Measurements from ENCODE around the gene TRIOBP. TPM values are rescaled to one million over a fixed set of nuclear protein-coding genes. Genes with fewer than 3 reads are reported as not detected.
A peak's percentile ranks its signal among the peaks of the same experiment; 100 is the strongest.

The TRIOBP gene
- total RNA-seq, 1 donor from 2014 or later, result 15.7 TPM

DNA sequence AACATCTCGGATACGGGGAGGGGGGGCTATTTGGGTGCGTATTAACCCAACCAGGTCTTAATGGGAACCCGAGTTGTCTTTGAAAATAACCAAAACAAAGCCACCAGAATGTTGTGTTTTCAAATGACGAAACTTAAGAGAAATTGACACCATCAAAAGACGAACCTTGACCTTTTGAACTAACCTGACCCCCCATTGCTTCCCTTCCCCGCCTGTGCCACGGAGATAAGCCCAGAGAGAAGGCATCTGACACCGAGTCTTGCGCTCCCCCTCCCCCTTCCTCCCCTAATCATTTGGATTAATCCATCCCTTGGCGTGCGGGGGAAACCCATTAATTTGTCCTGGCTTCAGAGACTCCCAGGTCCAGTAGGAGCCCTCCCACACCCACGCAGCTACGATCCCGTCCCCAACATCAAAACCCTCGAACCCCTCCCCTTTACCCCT lies 106.4 kb downstream of the TRIOBP start:
- ATAC-seq (no peak), DNase-seq (ENCODE audit: low spot score) (no peak)

DNA sequence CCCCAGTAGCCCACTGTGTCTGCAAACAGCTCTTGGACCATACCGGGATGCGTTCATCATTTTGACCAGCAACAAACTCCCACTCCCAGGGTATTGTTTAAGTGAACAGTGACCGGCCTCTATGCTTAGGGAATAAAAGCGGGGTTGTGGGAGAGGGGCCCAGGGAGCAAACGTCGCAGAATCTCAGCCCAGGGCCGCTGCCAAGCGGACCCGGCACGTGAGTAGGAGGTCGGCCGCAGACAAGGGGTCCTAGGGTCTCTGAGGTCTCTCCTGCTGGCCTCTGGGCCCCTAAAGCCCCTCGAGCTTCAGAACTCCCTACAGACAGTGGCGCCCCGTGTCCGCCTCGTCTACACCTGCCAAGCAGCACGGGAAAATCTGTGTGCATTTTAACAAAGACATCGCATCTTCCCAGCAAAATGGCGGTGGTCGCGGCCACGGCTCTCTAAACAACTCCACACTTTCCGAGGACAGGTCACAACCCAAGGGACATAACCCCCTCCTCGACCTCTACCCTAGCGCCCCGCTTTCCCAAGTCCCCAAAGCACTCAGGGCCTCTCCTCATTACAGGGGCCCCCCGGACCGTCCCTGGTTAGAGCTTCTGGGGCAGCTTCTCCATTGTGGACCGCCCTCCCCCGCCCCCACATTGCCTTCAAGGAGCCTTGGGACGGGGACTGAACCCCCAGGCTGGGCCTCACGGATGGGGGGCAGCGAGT lies 106.9 kb downstream of the TRIOBP start:
- ATAC-seq (no peak), DNase-seq (ENCODE audit: low spot score) (no peak)

DNA sequence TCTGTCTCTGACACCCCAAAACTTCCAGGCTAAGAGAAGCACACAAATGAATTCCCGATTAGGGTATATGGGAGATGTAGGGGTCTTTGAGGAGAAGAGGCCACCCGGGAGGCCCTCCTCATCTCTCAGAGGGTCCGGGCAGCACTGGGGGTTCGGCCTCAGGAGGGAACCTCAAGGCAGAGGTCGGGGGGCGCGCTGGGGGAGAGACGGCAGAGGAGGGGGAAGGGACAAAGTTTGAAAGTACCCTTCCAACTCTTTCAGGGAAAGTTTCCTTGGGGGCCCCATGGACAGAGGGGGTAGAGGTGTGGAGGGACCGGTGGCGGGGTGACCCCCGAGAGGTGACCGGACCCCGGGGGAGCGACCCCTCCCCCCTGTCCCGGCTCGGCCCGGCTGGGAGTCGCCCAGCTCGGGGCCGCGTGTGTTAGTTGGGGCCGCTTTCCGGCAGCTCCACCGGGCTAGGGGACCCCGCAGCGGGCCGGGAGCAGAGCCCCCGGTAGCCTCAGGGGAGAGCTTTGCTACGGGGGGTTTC lies 107.6 kb downstream of the TRIOBP start:
- ATAC-seq (no peak), DNase-seq (ENCODE audit: low spot score) (no peak)

DNA sequence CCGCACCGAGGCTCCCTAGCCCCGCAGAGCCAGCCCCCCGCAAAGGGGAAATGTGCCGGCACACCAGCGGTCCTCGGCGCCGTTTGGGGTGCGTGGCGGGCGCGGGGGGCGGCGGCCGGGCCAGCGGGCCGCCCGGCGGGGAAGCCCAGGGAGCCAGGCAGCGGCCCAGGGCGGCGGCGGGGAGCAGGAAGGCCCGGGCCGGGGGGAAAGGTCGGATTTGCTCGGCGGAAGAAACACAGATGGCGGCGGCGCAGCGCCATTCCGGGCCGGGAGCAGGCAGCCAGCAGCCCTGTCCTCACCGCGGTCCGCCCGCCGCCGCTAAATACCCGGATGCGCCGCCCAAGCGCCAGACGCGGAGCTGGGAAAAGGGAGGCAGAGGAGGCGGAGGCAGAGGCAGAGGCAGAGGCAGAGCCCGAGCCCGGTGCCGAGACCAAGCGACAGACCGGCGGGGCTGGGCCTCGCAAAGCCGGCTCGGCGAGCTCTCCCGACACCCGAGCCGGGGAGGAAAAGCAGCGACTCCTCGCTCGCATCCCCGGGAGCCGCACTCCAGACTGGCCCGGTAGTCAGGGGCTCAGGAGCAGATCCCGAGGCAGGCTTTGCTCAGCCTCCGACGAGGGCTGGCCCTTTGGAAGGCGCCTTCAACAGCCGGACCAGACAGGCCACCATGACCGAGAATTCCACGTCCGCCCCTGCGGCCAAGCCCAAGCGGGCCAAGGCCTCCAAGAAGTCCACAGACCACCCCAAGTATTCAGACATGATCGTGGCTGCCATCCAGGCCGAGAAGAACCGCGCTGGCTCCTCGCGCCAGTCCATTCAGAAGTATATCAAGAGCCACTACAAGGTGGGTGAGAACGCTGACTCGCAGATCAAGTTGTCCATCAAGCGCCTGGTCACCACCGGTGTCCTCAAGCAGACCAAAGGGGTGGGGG lies 108.3 kb downstream of the TRIOBP start:
- ATAC-seq (peak; percentile 61), DNase-seq (ENCODE audit: low spot score) (peak; percentile 93)

DNA sequence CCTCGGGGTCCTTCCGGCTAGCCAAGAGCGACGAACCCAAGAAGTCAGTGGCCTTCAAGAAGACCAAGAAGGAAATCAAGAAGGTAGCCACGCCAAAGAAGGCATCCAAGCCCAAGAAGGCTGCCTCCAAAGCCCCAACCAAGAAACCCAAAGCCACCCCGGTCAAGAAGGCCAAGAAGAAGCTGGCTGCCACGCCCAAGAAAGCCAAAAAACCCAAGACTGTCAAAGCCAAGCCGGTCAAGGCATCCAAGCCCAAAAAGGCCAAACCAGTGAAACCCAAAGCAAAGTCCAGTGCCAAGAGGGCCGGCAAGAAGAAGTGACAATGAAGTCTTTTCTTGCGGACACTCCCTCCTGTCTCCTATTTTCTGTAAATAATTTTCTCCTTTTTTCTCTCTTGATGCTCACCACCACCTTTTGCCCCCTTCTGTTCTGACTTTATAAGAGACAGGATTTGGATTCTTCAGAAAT lies 109.0 kb downstream of the TRIOBP start:
- DNase-seq (ENCODE audit: low spot score), result no peak

DNA sequence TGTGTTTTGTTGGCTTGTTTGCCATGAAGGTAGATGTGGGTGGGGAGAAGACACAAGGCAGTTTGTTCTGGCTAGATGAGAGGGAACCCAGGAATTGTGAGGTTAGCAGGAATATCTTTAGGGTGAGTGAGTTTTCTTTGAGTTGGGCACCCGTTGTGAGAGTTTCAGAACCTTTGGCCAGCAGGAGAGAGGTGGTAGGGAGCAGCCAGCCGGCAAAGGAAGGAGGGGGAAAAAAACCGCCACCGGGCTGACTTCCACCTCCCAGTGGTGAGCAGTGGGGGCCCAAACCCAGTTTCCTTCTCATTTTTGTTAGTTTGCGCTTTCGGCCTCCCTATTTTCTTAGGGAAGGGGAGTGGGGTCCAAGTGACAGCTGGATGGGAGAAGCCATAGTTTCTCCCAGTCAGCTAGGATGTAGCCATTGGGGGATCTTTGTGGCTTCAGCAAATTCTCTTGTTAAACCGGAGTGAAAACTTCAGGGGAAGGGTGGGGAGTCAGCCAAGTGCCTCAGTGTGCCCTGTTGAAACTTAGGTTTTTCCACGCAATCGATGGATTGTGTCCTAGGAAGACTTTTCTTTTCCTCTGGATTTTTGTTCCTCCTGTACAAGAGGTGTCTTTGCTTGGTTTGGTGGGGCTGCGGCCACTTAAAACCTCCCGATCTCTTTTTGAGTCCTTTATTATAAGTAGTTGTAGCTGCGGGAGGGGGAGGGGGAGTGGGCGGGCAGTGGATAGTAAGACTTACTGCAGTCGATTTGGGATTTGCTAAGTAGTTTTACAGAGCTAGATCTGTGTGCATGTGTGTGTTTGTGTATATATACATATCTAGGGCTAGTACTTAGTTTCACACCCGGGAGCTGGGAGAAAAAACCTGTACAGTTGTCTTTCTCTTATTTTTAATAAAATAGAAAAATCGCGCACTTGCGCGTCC lies 109.8 kb downstream of the TRIOBP start:
- DNase-seq (ENCODE audit: low spot score), result no peak
- no peak for ATAC-seq

More for the DNA sequence above, 109.0 kb downstream of the TRIOBP start:
- ATAC-seq, result no peak

DNA sequence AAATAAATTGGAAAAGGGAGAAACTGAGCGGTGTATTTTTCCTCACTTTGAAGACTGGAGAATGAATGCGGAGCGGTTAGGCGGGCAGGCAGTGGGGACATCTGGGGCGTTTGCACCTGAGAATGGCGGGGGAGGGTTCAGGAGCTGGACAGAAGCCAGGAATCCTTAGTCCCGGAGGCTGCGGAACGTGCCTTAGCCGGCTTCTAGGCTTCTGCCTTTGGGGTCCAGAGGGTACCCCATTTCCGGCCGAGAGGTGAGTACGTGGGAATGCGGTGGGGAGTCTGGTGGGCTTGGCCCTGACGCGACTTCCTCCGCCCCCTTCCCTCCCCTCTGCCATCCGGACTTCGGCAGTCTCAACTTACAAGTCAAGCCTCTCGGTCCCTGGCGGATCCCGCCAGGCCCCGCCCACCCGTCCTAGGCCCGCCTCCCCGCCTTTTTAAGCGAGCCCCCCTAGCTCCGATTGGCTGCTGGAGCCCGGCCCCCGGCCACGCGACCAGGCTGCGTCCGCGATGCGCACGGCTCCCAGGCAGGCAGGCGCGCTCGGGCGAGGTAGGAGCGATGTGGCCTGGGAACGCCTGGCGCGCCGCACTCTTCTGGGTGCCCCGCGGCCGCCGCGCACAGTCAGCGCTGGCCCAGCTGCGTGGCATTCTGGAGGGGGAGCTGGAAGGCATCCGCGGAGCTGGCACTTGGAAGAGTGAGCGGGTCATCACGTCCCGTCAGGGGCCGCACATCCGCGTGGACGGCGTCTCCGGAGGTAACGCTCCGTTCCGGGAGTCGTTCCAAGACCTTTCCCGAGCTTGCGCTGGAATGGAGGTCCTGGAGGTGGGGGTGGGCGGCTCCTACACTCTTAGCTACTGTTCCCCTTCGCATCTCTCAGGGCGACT lies 110.8 kb downstream of the TRIOBP start, which contains the start of gene GCAT:
Gene GCAT, plus strand, starts transcription at position 525 of the 884 bp plus-strand sequence. Its CDS starts 34 bp downstream, at position 559.
- ATAC-seq (peak; percentile 81), DNase-seq (ENCODE audit: low spot score) (peak; percentile 97)

DNA sequence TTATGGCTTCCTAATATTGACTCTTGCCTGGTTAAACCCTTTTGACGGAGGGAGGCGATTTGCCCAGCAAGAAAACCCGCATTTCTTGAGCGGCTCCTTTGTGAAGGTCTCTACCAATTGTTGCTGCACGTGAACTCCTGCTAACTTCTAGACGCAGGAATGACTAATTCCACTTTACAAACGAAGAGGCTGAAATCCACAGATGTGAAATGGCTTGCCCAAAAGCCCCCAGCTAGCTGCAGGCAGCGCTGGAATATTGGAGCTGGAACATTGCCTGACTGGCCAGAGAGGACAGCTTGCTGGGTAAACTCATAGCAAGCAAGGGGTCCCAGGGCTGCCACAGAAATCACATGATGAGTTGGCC lies 111.4 kb downstream of the TRIOBP start:
- ATAC-seq (no peak), DNase-seq (ENCODE audit: low spot score) (no peak)

DNA sequence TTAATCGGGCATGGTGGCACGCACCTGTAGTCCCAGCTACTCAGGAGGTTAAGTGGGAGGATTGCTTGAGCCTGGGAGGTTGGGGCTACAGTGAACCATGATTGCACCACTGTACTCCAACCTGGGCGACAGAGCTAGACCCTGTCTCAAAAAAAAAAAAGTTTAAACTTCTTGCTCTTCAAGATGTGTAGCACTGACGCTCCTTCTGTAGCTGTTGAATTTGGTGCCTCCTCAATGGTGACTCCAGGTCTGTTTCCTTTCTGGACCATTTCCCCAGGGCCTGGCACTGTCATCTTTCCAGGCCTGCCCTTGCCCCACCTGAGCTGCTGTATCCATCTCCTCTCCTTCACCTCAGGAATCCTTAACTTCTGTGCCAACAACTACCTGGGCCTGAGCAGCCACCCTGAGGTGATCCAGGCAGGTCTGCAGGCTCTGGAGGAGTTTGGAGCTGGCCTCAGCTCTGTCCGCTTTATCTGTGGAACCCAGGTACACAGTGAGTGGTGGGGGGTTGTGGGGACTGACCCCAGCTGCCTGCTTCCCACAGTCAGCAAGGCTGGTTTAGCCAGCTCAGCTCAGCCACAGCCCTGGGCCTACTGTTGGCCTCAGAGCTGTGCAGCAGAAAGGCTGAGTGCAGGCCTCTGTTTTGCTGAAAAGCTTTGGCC lies 113.0 kb downstream of the TRIOBP start:
- ATAC-seq (no peak), DNase-seq (ENCODE audit: low spot score) (no peak)

DNA sequence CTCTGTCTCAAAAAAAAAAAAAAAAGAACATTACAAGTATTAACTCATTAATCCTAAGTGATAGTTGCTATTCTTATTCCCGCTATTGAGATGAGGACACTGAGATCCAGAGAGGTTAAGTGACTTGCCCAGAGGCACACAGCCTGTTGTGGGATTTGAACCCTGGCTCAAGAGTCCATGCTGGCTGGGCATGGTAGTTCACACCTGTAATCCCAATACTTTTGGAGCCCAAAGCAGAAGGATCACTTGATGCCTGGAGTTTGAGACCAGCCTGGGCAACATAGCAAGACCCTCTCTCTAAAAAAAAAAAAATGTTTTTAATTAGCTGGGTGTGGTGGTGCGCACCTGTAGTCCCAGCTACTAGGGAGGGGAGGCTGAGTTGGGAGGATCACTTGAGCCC lies 115.0 kb downstream of the TRIOBP start:
- DNase-seq (ENCODE audit: low spot score), result no peak
- no peak for ATAC-seq

DNA sequence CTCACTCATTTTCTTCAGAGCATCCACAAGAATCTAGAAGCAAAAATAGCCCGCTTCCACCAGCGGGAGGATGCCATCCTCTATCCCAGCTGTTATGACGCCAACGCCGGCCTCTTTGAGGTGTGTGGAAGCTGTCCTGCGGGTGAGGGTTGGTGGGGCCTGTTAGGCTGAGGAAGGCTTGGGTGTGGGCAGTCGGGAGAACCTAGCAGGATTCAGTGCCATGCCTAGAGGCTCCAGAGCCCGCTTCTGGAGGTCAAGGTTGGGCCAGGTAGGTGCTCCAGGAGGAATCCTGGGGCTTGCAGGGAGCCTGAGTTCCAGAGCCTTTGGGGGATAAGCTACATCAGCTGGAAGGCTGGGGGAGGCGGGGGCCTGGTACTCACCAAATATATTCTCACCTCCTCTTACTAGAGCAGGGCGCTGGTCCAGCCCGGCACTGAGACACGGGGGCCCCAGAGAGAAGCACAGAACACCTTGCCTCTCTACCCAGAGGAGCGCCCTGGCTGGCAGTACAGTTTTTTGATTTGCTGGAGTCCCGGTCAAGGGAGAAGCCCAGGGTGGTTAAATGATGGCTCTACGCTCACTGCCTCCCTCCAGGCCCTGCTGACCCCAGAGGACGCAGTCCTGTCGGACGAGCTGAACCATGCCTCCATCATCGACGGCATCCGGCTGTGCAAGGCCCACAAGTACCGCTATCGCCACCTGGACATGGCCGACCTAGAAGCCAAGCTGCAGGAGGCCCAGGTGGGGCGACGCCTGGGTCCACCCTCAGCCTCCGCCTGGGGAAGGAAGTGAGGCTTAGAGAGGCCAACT lies 116.2 kb downstream of the TRIOBP start:
- ATAC-seq (no peak), DNase-seq (ENCODE audit: low spot score) (no peak)

DNA sequence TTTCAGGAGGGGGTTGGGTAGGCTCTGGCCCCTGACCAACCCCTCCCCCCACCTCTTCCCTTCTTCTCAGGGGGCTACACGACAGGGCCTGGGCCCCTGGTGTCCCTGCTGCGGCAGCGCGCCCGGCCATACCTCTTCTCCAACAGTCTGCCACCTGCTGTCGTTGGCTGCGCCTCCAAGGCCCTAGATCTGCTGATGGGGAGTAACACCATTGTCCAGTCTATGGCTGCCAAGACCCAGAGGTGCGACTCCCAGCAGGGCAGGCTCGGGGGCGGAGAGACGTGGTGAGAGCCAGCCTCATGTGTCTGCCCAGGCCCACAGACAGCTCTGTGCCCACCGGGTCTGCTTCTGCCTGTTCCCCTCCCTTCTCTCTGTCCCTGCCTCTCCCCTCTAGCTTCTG lies 118.7 kb downstream of the TRIOBP start:
- DNase-seq (ENCODE audit: low spot score) (no peak), ATAC-seq (no peak)

DNA sequence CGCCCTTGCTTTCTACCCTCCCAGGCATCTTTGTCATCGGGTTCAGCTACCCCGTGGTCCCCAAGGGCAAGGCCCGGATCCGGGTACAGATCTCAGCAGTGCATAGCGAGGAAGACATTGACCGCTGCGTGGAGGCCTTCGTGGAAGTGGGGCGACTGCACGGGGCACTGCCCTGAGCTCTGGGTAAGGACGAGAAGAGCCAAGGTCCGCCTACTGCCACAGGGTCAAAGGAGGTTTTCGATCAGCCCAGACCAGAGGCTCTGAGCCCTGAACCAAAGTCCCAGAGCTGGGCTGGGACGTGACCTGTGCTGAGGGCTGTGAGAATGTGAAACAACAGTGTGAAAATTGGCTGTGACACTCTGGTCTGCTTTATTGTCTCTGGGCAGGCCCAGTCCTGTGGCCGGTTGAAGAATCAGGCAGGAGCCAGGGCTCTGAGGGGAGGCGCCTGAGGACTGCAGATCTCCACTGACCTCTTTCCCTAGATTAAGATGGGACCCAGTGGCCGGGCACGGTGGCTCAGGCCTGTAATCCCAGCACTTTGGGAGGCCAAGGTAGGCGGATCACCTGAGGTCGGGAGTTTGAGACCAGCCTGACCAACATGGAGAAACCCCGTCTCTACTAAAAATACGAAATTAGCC lies 119.8 kb downstream of the TRIOBP start:
- peak; percentile 88 for DNase-seq (ENCODE audit: low spot score)

DNA sequence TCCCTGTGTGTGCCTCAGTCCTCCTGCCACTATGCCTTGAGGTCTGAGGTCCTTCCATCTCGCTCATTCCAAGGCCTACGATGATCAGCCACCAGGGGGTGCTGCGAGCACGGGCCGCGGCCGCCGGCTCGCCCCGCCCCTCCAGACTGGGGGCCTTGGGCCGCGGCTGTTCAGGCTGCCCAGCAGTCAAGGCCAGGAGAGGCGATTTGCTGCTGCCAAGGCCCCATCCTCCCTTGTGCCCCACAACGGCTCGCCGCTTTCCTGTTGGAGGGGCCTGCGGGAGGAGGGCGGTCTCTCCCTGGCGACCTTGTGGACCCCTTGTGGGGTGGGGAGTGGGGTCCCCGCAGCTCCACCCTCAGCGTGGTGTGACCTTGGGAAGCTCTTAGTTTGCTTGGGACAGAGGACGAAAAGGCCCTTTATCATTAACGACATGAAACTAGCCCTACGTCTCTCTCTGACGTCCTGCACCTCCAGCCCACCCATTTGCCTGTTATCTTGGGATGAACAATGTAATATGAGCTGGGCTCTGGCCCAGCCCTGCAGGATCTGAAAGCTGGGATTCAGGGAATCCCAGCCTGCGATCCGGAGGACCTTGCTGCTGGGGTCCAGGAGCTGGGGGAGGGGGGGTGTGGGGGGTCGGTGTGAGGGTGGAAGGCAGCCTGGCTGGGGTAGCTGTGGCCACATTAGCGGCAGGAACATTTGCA lies 121.0 kb downstream of the TRIOBP start:
- peak; percentile 80 for ATAC-seq
- peak; percentile 85 for DNase-seq (ENCODE audit: low spot score)

More for the DNA sequence above, 119.8 kb downstream of the TRIOBP start:
- peak; percentile 79 for ATAC-seq

DNA sequence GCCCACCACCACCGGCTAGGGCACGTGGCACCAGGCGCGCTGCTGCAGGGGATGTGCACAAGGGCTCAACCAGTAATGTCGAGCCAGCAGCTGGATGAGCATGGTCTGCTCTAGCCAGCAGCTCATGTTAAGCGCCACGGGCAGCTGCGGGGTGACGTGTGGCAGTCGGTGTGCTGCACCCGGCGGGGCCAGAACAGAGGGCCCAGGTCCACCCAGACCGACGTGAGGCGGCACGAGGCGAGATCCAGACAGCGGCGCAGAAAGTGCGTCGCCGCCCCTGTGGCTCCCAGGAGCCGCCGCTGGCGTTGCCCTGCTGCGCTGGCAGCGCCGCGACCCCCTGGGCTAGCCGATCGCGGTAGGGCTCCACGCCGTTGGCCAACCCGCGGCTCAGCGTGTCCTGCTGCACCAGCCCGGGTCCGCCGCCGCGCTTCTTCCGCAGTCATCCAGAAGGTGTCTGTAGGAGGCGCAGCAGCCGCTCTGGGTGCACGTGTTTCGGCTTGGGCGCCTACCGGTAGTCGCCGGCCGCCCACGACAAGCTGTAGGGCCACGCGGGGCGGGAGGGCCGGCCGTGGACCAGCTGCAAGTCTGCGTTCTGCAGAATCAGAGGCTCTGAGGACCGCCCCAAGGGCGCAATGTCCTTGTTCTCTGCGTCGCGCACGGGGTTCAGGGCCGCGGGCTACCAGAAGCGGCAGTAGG lies 121.7 kb downstream of the TRIOBP start:
- DNase-seq (ENCODE audit: low spot score) (no peak), ATAC-seq (peak; percentile 43)

DNA sequence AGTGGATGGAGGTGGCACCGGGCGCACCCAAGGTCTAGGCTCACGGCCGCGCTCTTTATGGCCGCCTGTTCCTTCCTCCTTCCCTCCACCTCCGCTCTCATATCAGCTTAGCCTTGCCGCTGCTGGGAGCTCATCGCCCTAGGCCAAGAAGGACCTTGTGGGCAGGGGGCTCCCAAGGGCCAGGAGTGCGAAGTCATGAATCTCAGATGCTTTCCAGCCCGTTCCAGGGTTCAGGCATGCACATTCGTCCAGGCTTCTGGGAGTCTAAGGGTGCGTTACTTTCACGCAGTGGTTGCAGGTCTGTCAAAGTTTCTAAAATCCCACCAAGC lies 122.2 kb downstream of the TRIOBP start:
- DNase-seq (ENCODE audit: low spot score) (no peak), ATAC-seq (no peak)
